GM18868 (cell line): Measurements from ENCODE around the gene VMP1.
"Not testable (repeated sequence)": the region's sequence is repeated elsewhere in the genome, so short reads cannot be mapped to it uniquely, and the experiment has no call there.

Experiments
- ATAC-seq: cut with Tn5 transposase; IDR thresholded peaks from one replicate; pipeline ENCODE4 v1.9.1; 2021; ENCODE audit warnings: mild to moderate bottlenecking, moderate library complexity; ENCODE audit not compliant: unreplicated experiment

The VMP1 gene

DNA sequence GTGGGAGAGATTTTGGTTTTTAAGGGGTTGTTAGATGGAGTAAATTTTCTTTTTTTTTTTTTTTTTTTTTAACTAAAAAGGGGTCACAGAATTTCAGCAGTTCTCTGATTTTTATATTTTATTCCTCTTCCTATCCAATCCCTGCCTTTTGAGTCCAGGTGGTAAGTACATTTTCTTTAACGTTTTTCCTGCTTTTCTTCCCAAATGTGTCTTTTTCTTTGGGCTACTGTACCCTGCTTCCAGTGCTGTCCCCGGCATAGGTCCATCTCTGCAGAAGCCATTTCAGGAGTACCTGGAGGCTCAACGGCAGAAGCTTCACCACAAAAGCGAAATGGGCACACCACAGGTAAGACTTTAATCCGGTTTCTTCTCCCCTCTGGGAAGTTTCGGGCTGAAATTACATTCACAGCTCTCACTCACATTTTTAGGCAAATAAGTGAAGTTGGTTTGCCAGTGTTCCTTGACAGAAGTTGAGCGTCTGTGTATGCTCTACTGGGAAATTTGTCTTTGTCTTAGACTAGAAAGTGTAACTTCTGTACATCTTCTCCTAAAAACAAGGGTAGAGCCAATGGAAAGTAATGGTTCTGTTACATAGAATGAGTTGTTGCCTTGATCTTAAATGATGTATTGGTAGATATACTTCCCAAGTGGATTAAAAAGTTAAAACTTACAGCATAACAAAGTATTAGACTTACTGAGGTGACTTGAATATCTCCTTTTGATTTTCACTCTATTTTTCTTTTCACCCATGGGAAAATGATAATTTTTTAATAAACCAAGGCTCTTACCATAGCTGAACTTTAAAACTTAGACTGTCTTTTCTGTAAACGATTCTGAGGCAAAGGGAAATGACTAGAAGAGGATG, 130.8 kb downstream of the VMP1 start:
- no peak for ATAC-seq

DNA sequence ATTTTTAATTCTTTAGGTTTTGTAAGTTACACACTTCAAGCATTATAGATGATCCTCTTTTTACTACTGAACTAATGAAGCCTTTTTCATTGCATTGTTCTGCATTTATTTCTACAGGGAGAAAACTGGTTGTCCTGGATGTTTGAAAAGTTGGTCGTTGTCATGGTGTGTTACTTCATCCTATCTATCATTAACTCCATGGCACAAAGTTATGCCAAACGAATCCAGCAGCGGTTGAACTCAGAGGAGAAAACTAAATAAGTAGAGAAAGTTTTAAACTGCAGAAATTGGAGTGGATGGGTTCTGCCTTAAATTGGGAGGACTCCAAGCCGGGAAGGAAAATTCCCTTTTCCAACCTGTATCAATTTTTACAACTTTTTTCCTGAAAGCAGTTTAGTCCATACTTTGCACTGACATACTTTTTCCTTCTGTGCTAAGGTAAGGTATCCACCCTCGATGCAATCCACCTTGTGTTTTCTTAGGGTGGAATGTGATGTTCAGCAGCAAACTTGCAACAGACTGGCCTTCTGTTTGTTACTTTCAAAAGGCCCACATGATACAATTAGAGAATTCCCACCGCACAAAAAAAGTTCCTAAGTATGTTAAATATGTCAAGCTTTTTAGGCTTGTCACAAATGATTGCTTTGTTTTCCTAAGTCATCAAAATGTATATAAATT, 132.3 kb downstream of the VMP1 start:
- no peak for ATAC-seq

DNA sequence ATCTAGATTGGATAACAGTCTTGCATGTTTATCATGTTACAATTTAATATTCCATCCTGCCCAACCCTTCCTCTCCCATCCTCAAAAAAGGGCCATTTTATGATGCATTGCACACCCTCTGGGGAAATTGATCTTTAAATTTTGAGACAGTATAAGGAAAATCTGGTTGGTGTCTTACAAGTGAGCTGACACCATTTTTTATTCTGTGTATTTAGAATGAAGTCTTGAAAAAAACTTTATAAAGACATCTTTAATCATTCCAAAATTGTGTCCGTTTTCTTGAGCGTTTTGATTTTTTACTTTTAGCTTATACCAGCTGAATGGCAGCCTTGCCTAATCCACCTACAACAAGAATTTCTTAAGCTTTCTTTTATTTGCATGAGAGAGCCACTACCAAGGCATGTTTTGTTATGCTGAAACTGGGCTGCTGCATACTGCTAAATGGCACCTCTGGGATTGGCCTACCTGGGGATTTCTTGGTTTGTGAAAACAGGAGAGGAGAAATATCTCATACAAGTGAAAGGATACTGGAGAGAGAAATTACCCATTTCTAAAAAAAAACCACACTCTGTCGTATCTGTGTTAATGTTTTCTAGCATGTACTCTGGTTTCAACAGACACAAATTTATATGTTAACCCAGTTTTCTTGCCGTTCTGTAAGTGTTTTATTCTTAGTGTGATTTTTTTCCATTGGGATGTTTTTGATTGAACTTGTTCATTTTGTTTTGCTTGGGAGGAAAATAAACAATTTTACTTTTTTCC, 133.1 kb downstream of the VMP1 start:
- ATAC-seq, result no peak

DNA sequence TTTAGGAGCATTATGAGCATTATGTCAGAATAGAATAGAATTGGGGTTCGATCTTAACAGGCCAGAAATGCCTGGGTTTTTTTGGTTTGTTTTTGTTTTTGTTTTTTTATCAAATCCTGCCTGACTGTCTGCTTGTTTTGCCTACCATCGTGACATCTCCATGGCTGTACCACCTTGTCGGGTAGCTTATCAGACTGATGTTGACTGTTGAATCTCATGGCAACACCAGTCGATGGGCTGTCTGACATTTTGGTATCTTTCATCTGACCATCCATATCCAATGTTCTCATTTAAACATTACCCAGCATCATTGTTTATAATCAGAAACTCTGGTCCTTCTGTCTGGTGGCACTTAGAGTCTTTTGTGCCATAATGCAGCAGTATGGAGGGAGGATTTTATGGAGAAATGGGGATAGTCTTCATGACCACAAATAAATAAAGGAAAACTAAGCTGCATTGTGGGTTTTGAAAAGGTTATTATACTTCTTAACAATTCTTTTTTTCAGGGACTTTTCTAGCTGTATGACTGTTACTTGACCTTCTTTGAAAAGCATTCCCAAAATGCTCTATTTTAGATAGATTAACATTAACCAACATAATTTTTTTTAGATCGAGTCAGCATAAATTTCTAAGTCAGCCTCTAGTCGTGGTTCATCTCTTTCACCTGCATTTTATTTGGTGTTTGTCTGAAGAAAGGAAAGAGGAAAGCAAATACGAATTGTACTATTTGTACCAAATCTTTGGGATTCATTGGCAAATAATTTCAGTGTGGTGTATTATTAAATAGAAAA, 133.8 kb downstream of the VMP1 start:
- not testable (repeated sequence) for ATAC-seq

DNA sequence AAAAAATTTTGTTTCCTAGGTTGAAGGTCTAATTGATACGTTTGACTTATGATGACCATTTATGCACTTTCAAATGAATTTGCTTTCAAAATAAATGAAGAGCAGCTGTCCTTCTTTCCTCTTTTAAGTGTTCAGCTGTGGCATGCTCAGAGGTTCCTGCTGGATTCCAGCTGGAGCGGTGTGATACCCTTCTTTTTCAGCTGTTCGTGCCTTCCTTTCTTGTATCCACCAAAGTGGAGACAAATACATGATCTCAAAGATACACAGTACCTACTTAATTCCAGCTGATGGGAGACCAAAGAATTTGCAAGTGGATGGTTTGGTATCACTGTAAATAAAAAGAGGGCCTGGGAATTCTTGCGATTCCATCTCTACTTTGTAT, 134.4 kb downstream of the VMP1 start:
- ATAC-seq, result not testable (repeated sequence)

DNA sequence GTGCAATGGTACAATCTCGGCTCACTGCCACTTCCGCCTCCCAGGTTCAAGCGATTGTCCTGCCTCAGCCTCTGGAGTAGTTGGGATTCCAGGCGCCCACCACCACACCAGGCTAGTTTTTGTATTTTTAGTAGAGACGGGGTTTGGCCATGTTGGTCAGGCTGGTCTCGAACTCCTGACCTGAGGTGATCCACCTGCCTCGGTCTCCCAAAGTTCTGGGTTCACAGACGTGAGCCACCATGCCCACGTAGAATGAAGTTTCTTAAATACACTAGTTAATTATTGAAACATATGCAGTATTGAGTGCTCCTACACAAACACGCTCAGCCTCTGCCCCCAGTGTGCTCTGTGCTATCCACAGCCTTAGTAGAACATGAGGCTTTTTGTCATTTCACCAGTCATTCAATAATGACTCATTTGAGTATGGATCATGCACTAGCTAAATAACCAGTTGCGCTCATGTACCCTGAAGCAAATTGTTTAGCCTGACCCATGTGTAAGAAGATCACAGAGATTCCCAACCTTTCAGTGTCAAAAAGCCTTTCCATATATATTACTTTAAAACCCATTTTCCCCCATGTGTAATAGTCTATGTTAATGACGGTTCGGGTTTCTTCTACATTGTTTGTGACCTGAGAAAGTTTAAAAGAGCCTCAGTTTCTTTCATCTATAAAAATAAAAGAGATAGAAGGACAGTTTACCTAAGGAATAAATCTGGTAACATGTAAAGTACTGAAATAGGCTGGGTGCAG, 135.6 kb downstream of the VMP1 start:
- peak; percentile 26 for ATAC-seq

DNA sequence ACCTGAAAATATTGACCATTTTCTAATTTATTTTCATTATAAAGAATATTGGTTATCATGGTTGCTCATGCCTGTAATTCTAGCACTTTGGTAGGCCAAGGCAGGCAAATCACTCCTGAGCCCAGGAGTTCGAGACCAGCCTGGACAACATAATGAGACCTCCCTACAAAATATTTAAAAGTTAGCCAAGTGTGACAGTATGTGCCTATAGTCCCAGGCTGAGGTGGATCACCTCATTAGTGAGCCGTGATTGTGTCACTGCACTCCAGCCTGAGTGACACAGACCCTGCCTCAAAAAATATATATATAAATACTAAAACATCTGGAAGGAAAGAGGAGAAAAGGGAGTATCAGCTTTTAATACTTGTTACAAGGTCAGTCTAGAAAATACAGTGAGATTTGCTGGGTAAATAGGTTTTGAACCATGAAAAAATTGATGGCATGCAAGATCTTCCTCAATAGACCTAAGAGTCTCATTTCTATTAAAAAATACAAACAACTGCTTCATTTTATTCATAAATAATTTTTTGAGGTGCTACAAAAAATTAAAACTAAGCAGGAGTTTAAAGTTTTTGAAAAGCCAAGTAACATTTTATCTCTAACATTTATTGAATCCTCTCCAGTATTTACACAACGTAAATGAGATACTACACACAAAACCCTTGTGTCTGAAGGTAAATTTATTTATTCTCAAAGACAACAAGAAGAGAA, 137.6 kb downstream of the VMP1 start:
- no peak for ATAC-seq

DNA sequence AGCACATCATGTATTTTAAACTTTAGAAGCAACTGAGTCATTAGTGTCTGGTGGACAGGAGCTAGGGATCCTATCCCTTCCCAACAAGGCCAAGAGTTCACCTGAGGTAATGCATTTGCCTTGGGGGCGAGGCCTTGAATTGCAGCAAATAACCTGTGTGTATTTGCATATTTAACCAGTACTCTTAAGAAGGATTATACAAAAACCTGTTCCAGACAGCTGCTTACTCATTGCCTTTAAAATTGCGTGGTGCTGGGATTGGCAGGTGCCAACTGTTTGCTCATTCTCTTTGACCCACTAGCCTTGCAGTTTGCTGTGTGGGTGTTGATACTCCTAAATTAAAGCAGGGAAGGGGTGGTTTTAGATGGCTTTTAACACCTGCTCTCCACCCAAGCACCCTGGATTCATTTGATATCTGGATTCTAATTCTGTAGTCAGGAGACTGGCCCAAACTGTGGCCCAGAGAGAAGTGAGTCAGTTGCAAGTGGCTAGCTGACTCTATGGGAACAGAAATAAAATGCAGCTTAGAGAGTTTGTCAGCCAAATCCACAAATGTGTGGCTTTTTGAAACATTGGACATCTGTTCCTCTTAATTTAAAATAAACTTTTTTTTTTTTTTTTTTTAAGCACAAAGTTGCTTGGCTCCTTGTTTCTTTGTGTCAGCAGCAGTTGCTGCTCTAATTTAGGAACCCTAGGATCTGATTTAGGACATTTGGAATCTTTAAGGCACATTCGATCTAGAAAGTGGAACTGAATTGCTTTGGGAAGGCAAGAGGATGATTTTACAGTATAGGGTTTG, 138.3 kb downstream of the VMP1 start:
- no peak for ATAC-seq

DNA sequence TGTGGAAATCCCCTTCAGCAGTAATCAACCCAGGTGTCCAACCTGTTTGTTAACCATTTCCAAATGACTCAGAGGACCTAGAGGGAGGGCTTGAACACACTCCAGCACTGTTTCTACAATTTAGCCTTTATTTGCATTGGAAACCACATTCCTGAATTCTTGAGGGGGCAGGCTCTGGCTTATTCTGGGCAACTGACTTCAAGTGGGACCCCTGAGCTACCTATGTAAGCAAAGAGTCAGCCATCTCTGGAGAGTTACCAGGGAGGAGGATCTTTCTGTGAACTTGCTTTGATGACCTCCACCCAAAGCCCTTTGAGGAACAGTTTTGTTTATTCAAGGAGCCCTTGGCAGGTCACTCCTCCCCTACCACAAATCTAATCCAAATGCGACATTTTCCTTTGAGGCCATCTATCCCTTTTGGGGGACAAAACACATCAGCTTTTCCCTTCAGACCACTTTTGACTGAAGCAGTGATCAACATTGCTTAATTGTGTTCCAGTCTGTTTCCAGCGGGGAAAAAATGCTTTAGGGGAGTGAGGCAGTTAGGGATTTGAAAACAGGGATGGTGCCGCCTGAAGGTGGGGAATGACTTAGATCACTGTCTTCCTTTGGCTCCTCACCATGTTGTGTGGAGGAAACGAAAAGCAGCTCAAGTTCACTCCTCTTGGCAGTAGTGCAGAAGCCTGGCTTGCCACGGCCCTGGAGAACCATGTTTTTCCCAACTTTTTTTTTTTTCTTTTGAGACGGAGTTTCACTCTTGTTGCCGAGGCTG, 139.1 kb downstream of the VMP1 start:
- ATAC-seq, result peak; percentile 49

DNA sequence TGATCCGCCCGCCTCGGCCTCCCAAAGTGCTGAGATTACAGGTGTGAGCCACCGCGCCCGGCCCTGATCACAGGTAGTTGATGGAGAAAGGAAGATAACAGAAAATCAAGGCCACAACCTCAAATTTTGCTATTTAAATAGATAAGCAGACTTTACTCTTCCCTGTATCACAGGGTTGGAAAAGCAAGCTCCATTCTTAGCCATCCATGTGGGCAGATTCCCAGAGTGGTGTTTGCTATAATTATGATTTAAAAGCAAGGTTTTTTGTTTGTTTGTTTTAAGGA, 140.9 kb downstream of the VMP1 start:
- ATAC-seq, result no peak

DNA sequence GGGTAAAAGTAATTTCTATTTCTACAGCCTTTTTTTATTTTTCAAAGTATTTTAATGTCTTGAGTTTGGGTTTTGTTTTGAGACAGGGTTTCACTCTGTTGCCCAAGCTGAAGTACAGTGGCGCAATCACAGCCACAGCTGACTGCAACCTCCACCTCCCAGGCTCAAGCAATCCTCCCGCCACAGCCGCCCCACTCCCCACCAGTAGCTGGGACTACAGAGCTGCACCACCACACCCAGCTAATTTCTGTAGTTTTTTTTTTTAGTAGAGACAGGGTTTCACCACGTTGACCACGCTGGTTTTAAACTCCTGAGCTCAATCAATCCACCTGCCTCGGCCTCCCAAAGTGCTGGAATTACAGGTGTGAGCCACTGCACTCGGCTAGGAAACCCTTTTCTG, 141.3 kb downstream of the VMP1 start:
- ATAC-seq, result peak; percentile 52

DNA sequence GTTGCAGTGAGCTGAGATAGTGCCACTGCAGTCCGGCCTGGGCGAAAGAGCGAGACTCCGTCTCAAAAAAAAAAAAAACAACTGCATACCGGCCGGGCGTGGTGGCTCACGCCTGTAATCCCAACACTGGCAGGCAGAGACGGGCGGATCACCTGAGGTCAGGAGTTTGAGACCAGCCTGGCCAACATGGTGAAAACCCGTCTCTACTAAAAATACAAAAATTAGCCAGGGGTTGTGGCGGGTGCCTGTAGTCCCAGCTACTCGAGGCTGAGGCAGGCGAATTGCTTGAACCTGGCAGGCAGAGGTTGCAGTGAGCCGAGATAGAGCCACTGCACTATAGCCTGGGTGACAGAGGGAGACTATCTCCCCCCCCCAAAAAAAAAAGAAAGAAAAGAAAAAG, 142.9 kb downstream of the VMP1 start:
- not testable (repeated sequence) for ATAC-seq

DNA sequence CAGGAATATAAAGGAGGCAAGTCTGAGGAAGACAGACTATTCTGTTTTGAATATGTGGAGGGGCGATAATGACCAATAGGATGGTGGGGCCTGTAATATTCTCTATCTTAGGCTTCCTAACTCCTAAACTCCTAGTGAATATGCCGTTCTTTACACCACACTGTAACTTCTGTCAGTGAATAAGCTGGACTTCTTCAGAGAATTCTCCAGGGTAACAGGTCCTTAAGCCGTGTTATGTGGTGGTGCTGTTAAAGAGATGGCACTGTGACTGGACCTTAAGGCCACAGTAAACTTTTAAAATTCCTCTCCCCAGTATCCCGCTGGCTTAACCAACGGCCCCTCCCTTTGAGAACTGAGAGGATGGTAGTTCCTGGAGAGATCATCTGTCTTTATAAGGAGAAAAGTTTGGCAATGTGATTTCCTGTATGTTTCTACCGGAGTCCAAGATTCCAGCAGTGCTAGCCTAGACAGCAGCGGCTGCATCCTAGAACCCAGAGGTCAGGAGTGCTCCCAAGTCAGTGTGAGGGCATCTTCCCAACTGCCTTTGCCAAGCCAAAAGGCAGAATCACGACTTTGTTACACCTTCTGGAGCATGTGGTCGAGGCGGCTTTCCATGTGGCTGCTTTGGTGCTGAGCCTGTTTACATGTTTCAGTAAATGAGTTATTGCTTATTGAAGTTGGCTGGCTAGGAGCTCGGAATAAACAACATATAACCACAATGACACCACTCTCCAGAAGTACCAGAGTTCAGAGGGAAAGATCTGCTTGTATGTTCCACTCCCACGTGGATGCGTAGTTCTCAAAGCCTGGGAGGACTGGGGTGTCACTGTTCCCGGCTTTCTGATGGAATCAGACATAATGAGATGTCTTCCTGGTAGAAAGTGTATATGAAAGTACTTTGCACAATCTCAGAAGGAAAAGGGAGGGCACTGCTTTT, 144.3 kb downstream of the VMP1 start:
- no peak for ATAC-seq

DNA sequence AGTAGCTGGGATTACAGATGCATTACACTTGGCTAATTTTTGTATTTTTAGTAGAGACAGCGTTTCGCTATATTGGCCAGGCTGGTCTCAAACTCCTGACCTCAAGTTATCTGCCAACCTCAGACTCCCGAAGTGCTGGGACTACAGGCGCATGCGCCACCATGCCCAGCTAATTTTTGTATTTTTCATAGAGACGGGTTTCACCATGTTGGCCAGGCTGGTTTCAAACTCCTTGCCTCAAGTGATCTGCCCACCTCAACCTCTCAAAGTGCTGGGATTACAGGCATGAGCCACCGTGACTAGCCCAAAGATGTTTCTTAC, 145.4 kb downstream of the VMP1 start:
- ATAC-seq, result not testable (repeated sequence)

DNA sequence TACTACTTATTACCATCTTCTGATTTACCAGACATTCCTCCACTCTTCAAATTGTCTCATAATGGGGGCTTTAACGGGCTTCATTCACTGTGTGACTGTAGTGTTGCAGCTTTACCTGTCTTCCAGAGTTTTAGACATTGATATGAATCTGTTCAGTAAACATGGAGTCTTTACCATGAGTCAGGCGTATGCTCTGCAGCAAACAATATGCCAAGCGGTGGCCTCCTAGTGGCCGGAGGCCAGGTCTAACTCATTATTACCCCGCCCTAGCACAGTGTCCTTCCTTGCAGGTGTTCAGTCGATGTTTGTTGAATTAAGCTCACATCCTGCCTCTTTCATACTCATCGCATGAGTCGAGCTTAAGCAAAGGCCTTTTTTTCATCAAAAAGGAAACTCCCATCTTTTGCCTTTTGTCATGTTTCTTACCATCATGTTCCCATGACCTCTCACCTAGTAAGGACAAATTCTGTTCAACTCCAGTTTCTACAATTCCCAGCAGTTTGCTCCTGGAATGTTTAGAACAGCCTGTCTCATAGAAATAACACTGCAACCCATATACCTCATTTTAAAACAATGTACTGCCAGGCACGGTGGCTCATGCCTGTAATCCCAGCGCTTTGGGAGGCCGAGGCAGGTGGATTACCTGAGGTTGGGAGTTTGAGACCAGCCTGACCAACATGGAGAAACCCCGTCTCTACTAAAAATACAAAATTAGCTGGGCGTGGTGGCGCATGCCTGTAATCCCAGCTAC, 145.9 kb downstream of the VMP1 start:
- peak; percentile 53 for ATAC-seq

DNA sequence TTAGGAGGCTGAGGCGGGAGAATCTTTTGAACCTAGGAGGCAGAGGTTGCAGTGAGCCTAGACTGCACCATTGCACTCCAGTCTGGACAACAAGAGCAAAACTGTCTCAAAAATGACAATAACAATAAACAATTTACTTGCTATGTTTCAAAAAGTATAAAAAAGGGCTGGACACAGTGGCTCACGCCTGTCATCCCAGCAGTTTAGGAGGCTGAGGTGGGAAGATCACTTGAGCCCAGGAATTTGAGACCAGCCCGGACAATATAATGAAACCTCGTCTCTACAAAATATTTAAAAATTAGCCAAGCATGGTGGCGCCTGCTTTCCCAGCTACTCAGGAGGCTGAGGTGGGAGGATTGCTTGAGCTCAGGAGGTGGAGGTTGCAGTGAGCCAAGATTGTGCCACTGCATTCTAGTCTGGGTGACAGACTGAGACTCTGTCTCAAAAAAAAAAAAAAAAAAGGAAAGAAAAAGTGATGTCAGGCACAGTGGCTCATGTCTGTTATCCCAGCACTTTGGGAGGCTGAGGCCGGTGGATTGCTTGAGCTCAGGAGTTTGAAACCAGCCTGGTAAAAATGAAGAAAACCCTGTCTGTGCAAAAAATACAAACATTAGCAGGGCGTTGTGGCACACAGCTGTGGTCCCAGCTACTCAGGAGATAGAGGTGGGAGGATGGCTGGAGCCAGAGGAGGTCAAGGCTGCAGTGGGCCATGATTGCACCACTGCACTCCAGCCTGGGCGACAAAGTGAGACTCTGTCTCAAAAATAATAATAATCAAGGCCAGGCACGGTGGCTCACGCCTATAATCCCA, 146.7 kb downstream of the VMP1 start:
- ATAC-seq, result not testable (repeated sequence)
